Effector CD8-positive, alpha-beta T cell (primary cell): ENCODE measurements around the gene ABTB1.
"Not testable (repeated sequence)": the region's sequence is repeated elsewhere in the genome, so short reads cannot be mapped to it uniquely, and the experiment has no call there.

Source experiments
- DNase-seq: peaks from one replicate; lab custom pipeline; 2025; lab: John Stamatoyannopoulos, UW

ABTB1 gene

DNA sequence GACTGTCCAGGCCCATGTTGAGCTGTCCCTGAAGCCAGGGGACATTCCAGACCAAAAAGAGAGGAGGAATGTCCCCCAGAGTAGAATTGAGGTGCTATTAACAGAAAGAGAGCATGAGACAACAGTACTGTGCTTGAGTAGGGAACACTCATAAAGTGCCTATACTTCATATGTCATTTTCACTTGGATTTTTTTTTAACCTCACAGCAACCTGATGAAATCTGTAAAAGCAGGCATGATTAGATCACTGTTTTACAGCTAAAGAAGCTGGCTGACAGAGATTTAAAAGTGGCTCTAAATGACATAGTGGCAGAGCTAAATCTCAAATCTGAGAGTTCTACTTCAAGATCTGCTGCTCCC is 24.9 kb upstream of the ABTB1 start:
- DNase-seq, result no peak

DNA sequence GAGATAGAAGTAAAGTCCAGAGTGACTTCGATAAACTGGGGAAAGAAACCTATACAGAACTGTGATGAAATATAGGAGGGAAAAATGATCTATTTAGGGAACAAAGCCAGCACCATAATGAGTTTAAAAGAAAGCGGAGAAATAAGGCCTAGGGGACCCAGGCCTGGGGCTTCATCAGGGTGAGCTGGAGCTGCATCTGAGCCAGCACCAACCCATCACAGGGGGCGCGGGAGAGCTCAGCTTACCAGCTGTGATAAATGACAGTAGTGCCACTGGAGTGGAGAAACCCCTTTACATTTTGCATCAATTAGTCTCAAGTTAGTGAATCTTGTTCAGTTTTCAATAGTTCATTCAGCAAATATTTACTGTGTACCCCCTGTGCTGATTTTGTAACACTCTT is 22.5 kb upstream of the ABTB1 start:
- no peak for DNase-seq

DNA sequence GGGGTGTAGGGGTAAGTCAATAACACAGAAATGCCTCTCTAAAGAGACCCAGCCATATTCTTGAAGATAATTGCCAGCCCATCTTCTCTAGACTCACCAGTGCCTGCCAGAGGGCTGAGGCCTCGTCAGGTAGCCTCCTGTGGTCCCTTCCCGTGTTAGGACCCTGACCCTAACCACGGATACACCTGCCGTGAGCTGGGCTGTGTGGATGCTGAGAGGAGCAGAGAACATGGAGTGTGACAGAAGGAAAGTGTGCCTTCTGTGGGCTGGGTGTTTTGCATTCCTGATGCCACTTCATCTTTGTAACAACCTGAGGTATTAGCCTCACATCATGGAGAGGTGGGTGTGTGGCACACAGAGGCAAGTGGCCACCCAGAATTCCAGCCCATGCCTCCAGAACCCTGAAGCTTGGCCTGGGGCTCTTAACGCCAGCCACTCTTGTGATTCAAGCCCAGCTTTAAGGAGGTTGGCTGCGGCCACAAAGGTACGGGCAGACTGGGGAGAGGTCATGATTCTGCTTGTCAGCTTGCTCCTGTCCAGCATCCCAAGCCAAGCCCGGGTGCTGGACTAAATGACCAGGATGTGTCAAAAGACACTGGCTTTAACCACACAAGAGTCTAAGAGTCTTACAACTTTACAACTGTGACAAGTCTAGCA is 21.1 kb upstream of the ABTB1 start:
- no peak for DNase-seq

DNA sequence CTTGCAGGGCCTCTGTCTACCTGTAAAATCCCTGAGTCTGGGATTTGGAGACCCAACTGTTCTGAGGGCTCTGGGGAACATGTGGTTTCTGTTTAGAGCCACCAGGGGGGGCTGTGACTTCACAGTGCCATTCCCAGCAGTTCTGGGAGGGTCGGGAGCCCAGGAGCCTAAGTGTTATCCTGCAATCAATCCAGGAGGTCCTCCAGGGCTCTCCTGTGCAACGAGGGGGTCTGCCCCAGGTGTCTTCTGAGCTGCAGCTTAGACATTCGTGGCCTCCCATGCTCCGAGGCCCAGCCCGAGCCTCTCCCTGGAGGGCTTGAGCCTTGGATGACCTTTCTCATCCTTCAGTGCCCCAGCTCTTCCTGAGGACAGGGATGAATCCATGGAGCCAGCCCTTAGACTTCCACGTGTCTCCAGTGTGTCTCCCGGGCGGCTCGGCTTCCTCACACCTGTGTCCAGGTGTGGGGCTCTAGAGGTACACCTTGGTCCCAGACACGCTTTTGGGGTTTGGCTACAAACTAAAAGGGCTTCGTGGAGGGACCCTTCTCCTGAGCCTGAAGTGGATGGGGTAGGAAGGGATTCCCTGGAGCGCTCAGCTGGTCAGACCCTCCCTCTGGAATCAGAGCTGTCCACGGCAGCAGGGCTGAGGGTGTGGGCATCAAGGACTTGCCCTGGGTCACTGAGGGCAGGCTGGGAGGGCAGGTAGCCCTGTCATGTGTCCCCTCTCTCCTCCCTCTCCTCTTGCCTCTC is 20.3 kb upstream of the ABTB1 start:
- DNase-seq, result no peak

GRCh38 chr3:127654374-127654773 is 18.4 kb upstream of the ABTB1 start:
- DNase-seq, result no peak

DNA sequence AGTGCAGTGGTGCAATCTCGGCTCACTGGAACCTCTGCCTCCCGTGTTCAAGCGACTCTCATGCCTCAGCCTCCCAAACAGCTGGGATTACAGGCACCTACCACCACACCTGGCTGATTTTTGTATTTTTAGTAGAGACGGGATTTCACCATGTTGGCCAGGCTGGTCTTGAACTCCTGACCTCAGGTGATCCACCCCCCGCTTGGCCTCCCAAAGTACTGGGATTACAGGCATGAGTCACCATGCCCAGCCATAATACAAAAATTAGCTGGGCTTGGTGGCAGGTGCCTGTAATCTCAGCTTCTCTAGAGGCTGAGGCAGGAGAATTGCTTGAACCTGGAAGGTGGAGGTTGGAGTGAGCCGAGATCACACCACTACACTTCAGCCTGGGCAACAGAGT is 17.8 kb upstream of the ABTB1 start:
- not testable (repeated sequence) for DNase-seq

DNA sequence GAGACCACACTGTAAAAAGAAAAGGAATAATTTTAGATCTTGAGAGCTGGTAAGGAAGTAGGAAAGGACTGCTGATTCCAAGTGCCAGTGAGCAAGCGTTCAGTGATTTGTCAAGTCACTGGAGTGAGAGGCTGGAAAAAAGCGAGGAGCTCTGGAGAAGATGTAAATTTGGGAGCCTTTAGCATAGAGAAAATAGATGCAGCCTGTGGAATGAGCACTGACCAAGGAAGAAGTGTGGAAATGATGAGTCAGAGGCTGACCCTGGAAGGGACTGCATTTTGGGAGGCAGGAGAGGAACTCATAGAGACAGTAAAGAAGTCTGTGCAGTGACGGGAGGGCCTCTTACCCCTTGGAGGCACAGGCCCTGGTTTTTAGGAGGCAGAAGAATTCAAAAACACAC is 17.1 kb upstream of the ABTB1 start:
- DNase-seq, result no peak

- no peak for DNase-seq
Measured at GRCh38 chr3:127656906-127657305, 15.8 kb upstream of the ABTB1 start.

DNA sequence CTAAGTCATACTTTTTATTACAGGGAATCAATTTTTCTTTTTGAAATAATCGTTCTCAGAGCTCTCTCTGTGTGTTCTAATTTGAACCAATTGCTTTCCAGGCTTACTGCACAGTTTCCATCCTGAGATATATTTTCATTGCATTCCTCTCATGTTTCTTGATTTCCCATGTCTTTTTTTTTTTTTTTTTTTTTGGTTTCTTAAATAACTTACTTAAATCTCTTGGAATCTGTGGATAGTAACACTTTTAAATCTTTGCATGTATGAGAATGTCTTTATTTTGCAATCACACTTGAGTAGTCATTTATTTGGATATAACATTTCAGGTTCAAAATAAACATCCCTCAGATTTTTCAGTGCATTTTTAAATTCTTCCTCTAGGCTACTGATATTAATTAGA is 14.5 kb upstream of the ABTB1 start:
- DNase-seq, result no peak

DNA sequence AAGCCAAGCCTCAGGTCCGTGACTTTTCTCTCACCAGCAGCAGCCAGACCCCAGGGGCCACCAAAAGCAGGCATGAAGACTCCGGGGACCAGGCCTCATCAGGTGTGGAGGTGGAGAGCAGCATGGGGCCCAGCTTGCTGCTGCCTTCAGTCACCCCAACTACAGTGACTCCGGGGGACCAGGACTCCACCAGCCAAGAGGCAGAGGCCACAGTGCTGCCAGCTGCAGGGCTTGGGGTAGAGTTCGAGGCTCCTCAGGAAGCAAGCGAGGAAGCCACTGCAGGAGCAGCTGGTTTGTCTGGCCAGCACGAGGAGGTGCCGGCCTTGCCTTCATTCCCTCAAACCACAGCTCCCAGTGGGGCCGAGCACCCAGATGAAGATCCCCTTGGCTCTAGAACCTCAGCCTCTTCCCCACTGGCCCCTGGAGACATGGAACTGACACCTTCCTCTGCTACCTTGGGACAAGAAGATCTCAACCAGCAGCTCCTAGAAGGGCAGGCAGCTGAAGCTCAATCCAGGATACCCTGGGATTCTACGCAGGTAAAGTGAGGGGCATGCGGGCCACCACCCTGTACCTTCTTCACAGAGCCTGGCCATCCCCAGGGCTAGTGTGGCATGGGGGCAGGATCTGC is 12.0 kb upstream of the ABTB1 start:
- no peak for DNase-seq

DNA sequence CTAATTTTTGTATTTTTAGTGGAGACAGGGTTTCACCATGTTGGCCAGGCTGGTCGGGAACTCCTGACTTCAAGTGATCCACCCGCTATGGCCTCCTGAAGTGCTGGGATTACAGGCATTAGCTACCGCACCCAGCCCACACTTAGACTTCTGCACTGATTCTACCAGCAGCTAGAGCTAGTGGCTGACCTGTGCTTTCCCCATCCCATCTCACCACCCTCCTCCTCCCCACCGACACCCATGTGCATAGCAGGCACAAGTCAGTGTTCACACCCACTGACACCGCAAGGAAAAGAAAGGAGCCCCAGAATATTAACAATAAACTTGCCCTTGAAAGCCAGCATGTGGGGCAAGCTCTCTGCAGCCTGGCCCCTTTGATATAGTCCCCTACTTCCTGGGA is 11.2 kb upstream of the ABTB1 start:
- DNase-seq, result no peak

- no peak for DNase-seq
Measured at GRCh38 chr3:127662001-127662469, 10.7 kb upstream of the ABTB1 start.

DNA sequence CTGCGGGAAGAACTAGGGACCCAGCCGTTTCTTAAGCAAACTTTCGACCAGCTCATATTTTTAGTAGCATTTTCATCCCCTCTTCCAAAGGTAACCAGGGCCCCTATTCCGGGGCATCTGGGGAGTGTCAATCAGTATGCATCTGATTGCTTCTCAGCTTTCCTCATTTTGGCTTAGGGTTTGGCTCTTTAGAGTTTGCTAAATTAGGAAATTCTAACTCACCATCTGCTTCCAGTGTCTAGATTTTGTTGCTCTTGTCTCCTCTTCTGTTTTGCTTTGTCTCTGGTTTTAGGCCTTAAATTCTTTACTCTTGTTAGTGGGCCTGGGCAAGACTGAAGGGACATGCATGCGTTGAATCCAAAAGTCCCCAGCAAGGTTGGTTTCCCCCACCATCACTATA is 9.6 kb upstream of the ABTB1 start:
- no peak for DNase-seq

DNA sequence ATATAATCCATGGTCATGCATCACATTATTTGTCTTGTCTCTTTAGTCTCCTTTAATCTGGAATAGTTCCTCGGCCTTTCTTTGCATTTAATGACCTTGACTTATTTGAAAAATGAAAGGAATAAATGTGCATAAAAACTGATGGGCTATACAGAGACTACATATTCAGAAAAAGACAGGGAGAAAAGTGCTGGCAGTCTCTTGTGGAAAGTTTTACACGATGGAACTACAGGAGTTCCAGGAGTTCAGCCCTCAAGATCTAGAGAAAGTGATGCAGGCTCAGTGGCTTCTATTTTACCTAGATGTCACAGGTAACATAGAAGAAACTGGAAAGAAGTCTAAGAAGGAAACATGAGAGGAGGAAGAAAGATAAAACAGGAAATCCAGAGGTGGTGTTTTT is 7.6 kb upstream of the ABTB1 start:
- no peak for DNase-seq

DNA sequence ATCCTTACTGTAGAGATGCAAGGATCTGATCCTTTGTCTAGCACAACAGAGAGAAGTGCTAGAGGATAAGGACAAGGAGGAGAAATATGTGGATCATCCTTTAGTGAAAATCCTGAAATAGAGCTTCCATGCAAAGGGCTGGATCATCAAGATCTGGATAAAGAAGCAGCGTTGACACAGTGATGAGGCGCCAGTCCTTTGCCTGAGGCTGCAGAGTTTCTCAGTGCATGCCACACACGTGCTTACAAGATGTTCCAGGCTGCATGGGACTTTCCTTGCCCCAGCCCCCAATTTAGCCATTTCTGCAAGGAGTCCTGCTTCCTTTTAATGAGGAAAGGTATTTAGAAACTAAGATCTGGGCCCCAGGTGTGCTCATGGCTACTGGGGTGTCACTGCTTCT is 7.2 kb upstream of the ABTB1 start:
- DNase-seq, result no peak

DNA sequence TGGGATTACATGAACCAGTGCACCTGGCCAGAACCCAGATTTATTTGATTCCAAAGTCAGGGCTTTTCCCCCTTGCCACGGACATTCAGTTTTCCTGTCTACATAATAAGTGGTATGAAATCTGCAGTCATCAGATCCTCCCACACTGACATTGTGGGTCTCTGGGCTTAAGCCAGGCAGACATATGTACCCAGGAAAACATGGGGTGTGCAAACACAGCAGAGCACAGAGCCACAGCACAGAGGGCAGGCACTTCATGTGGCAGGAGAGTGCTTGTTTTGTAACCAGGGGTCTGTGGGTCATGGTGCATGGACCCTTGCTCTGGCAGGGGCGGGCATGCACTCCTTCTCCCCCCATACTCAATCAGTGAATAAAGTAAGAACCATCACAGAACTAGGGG is 6.1 kb upstream of the ABTB1 start:
- no peak for DNase-seq

- no peak for DNase-seq
Measured at GRCh38 chr3:127667119-127667681, 5.6 kb upstream of the ABTB1 start.

GRCh38 chr3:127668906-127669305 is 3.8 kb upstream of the ABTB1 start:
- no peak for DNase-seq

DNA sequence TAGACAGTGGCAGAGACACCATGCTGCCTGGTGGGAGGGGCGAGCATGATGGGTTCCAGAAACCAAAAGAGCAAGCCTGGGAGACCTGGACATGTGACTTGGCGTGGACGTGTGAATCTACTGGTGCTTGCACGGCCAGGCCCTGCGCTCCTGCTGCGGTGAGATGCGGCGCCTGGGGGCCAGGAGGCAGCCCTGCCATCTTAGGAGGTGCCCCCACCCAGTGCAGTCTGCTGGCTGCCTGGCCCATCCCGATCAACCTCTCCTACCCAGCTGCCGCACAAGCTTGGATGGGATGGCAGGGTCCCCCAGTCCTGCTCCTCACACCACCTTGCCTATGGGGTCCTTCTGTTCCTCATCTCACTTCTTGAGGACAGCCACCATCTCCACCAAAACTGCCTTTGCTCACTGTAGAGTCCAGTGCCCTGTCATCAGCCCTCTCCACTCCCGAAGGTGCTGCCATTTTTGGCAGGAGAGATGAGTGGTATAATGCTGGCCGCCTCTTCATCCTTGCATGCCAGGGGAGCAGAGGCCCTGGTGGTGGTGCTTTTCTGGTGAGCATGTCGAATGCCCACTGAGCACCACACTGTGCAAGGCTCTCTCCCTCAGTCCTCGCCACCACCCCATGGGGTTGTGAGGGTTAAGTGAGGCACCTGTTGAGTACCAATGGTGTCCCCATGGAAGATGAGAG is 3.1 kb upstream of the ABTB1 start:
- DNase-seq, result no peak

GRCh38 chr3:127670229-127670559 is 2.6 kb upstream of the ABTB1 start:
- no peak for DNase-seq

GRCh38 chr3:127670761-127671522 is 1.8 kb upstream of the ABTB1 start:
- no peak for DNase-seq
